ENCODE data around the gene PDE4D. TPM values are rescaled to one million over a fixed set of nuclear protein-coding genes. Genes with fewer than 3 reads are reported as not detected.

Gene PDE4D
- total RNA-seq, 2 experiments from 2014 or later: 75.5 to 80.7 TPM

- no peak for DNase-seq
- H3K4me3 Mint-ChIP-seq: no peak overlapping the region
- peaks cover 9% of the 10 kb centered on the region for H3K4me1 Mint-ChIP-seq (ENCODE audit: low read depth)
- CTCF ChIA-PET: interaction anchor here (1.3 to 1.4 kb wide), 3 partner anchors 102 to 275 kb away, joined by 3 to 5 read pairs (median 3); no protein-coding TSS in a partner anchor
- TF ChIP-seq CTCF (IDR thresholded peaks at IDR 0.05): no peak
- intact Hi-C loops (cut with micrococcal nuclease): no loop called here
- H3K27ac Mint-ChIP-seq: no peak overlapping the region
- H3K27me3 Mint-ChIP-seq: no peaks in the 10 kb centered on the region
- no peaks in the 10 kb centered on the region for H3K9me3 Mint-ChIP-seq
- ATAC-seq: no peak
- POLR2A ChIA-PET: interaction anchor here (0.7 kb wide), 1 partner anchor 10 kb away, joined by 3 read pairs; no protein-coding TSS in a partner anchor
- no peaks in the 10 kb centered on the region for H3K36me3 Mint-ChIP-seq (ENCODE audit: low read depth)
Measured at GRCh38 chr5:59665086-59665831, 228.3 kb downstream of the PDE4D start.

GRCh38 chr5:59661954-59662615 lies 231.4 kb downstream of the PDE4D start:
- H3K9me3 Mint-ChIP-seq: no peaks in the 10 kb centered on the region
- H3K4me1 Mint-ChIP-seq (ENCODE audit: low read depth): peaks cover 9% of the 10 kb centered on the region
- H3K4me3 Mint-ChIP-seq: no peak overlapping the region
- H3K27ac Mint-ChIP-seq: no peak overlapping the region
- intact Hi-C loops (cut with micrococcal nuclease): no loop called here
- no peaks in the 10 kb centered on the region for H3K36me3 Mint-ChIP-seq (ENCODE audit: low read depth)
- POLR2A ChIA-PET: no interaction called here
- CTCF ChIA-PET: interaction anchor here (1.3 to 1.7 kb wide), 3 partner anchors 9 to 273 kb away, joined by 3 to 4 read pairs (median 4); no protein-coding TSS in a partner anchor
- DNase-seq (peak; percentile 5), ATAC-seq (no peak)
- no peaks in the 10 kb centered on the region for H3K27me3 Mint-ChIP-seq
- TF ChIP-seq CTCF (IDR thresholded peaks at IDR 0.05): no peak

GRCh38 chr5:59661311-59661710 lies 232.2 kb downstream of the PDE4D start:
- TF ChIP-seq CTCF (IDR thresholded peaks at IDR 0.05): no peak
- intact Hi-C loops (cut with micrococcal nuclease): no loop called here
- ATAC-seq (no peak), DNase-seq (no peak)
- no peaks in the 10 kb centered on the region for H3K27me3 Mint-ChIP-seq
- CTCF ChIA-PET: interaction anchor here (1.0 to 2.4 kb wide), 6 partner anchors 10 to 274 kb away, joined by 3 to 10 read pairs (median 4); no protein-coding TSS in a partner anchor
- peaks cover 9% of the 10 kb centered on the region for H3K4me1 Mint-ChIP-seq (ENCODE audit: low read depth)
- no peaks in the 10 kb centered on the region for H3K9me3 Mint-ChIP-seq
- no peak overlapping the region for H3K4me3 Mint-ChIP-seq
- H3K36me3 Mint-ChIP-seq (ENCODE audit: low read depth): no peaks in the 10 kb centered on the region
- H3K27ac Mint-ChIP-seq: no peak overlapping the region
- POLR2A ChIA-PET: no interaction called here

- ATAC-seq (no peak), DNase-seq (no peak)
- peak; percentile 36 for TF ChIP-seq CTCF (IDR thresholded peaks at IDR 0.05)
- Mint-ChIP-seq H3K27ac (no peak overlapping the region), H3K9me3 (no peaks in the 10 kb centered on the region), H3K4me3 (no peak overlapping the region), H3K36me3 (ENCODE audit: low read depth) (no peaks in the 10 kb centered on the region), H3K27me3 (no peaks in the 10 kb centered on the region), H3K4me1 (ENCODE audit: low read depth) (peaks cover 12% of the 10 kb centered on the region)
- intact Hi-C loops (cut with micrococcal nuclease): no loop called here
- ChIA-PET POLR2A (no interaction called here), CTCF (interaction anchor here (1.0 to 2.4 kb wide), 6 partner anchors 10 to 273 kb away, joined by 3 to 10 read pairs (median 4); no protein-coding TSS in a partner anchor)
Measured at GRCh38 chr5:59660737-59661136, 232.8 kb downstream of the PDE4D start.
